Esophagus squamous epithelium (tissue), 5 donors: Measurements from ENCODE around the gene THOC5. TPM values are rescaled to one million over a fixed set of nuclear protein-coding genes. Genes with fewer than 3 reads are reported as not detected.
"Not testable (repeated sequence)": the region's sequence is repeated elsewhere in the genome, so short reads cannot be mapped to it uniquely, and the experiment has no call there.

Source experiments
- DNase-seq: peaks from one replicate; lab custom pipeline; 2025; lab: John Stamatoyannopoulos, UW
- H3K27ac ChIP-seq, 4 donors: fragments of 200-600 bp; sonication (generic); one replicate each; pipeline ENCODE4 v1.5.1; 2016 to 2019; ENCODE audit warnings: mild to moderate bottlenecking in 1 of 4
- H3K27me3 ChIP-seq, 4 donors: fragments of 200-600 bp; sonication (generic); 1 replicate in 3 of 4; 2 replicates in 1 of 4; pipeline versions ENCODE4 v1.5.1 to v1.6.0; 2017 to 2021; ENCODE audit warnings: antibody characterized with exemption in 1 of 4
- H3K36me3 ChIP-seq, 3 donors: fragments of 200-600 bp; sonication (generic); one replicate each; pipeline ENCODE4 v1.5.1; 2016 to 2019
- H3K4me1 ChIP-seq, 3 donors: fragments of 200-600 bp; sonication (generic); one replicate each; pipeline ENCODE4 v1.5.1; 2017 to 2019
- H3K4me3 ChIP-seq, 4 donors: fragments of 200-600 bp; sonication (generic); 1 replicate in 3 of 4; 2 replicates in 1 of 4; pipeline ENCODE4 v1.5.1; 2016 to 2019; ENCODE audit warnings: mild to moderate bottlenecking in 2 of 4, moderate library complexity in 1 of 4
- H3K9me3 ChIP-seq, 3 donors: fragments of 200-600 bp; sonication (generic); one replicate each; pipeline ENCODE4 v1.5.1; 2016 to 2019
- CTCF ChIP-seq, 6 experiments: fragments of 450-650 bp in 4 of 6; fragments of 200-600 bp in 2 of 6; sonication (generic) in 2 of 6; IDR thresholded peaks; one replicate each; pipeline ENCODE4 v1.5.1; 2016 to 2019; ENCODE audit warnings: antibody characterized with exemption in 6 of 6, mild to moderate bottlenecking in 4 of 6, moderate library complexity in 4 of 6
- POLR2A ChIP-seq, 4 donors: fragments of 450-650 bp; IDR thresholded peaks; one replicate each; pipeline ENCODE4 v1.6.1; 2017; ENCODE audit warnings: antibody characterized with exemption in 4 of 4, mild to moderate bottlenecking in 4 of 4, moderate library complexity in 3 of 4
- WGBS, 2 donors: methylation state at CpG; one replicate each; pipeline ENCODE4 v1.1.5; 2018; 5-methylcytosine and 5-hydroxymethylcytosine counted together
- intact Hi-C: fragments of 100-400 bp; cut with DNase I; formaldehyde crosslinking; loops from one replicate; pipeline ENCODE4 v1.15.0; 2022
- total RNA-seq, 4 donors: library from RNA; depleted of rRNA; stranded (reverse); fragments of >200 nt; gene quantifications; one replicate each; pipeline ENCODE4 v1.1.0, GENCODE V29; 2016
- donor health status: DM: yes; HTN: yes; CAD: no.

THOC5 gene
- total RNA-seq, 4 donors from 2014 or later, result 17.5 to 32.0 (median 25.6) TPM

- Histone ChIP-seq H3K36me3 (peaks cover 0 to 6% (median 0%) of the 10 kb centered on the region in 3 donors), H3K9me3 (peaks cover 0 to 8% (median 5%) of the 10 kb centered on the region in 3 donors), H3K4me1 (no peaks in the 10 kb centered on the region), H3K4me3 (no peak overlapping the region), H3K27ac (no peak overlapping the region), H3K27me3 (no peaks in the 10 kb centered on the region)
- DNase-seq, result no peak
- WGBS, 2 donors, result 87 to 91% methylated on average over 6 of the region's 6 CpGs
- intact Hi-C loops, result no loop called here
- no peak for TF ChIP-seq CTCF (IDR thresholded peaks at IDR 0.05)
- TF ChIP-seq POLR2A (IDR thresholded peaks at IDR 0.05), result no peak
Measured at GRCh38 chr22:29491012-29491411, 62.5 kb downstream of the THOC5 start.

DNA sequence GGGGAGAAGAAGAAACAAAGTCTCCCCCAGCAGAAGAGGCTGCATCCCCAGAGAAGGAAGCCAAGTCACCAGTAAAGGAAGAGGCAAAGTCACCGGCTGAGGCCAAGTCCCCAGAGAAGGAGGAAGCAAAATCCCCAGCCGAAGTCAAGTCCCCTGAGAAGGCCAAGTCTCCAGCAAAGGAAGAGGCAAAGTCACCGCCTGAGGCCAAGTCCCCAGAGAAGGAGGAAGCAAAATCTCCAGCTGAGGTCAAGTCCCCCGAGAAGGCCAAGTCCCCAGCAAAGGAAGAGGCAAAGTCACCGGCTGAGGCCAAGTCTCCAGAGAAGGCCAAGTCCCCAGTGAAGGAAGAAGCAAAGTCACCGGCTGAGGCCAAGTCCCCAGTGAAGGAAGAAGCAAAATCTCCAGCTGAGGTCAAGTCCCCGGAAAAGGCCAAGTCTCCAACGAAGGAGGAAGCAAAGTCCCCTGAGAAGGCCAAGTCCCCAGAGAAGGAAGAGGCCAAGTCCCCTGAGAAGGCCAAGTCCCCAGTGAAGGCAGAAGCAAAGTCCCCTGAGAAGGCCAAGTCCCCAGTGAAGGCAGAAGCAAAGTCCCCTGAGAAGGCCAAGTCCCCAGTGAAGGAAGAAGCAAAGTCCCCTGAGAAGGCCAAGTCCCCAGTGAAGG, 64.3 kb downstream of the THOC5 start:
- intact Hi-C loops, H3K9me3 ChIP-seq, H3K27ac ChIP-seq, H3K36me3 ChIP-seq, H3K4me3 ChIP-seq, DNase-seq, H3K4me1 ChIP-seq, H3K27me3 ChIP-seq: not testable (repeated sequence)
- 41 to 81% methylated on average over 3 to 8 of the region's 8 CpGs for WGBS, 2 donors

DNA sequence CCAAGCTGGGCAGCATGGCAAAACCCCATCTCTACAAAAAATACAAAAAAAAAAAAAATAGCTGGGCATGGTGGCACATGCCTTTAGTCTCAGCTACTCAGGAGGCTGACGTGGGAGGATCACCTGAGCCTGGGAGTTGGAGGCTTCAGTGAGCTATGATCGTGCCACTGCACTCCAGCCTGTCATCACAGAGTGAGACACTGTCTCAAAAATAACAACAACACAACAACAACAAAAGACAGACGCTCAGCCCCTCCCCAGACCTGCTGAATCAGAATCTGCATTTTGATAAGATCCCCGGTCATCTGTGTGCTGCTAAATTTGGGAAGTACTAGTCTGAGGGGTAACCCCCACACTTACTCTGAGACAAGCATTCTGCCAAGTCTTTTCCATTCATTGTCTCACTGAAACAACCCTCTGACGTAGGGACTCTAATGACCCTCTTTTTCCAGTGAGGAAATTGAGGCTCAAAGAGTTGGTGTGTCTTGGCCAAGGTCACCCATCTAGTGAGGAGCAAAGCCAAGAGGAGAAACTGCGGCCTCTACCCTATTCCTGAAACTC, 66.1 kb downstream of the THOC5 start:
- peaks cover 0 to 10% (median under 1%) of the 10 kb centered on the region in 4 donors for H3K27me3 ChIP-seq
- no peaks in the 10 kb centered on the region for H3K9me3 ChIP-seq
- intact Hi-C loops, result no loop called here
- no peak overlapping the region for H3K27ac ChIP-seq
- TF ChIP-seq POLR2A (IDR thresholded peaks at IDR 0.05), result no peak
- no peak for TF ChIP-seq CTCF (IDR thresholded peaks at IDR 0.05)
- no peak for DNase-seq
- no peaks in the 10 kb centered on the region for H3K36me3 ChIP-seq
- H3K4me1 ChIP-seq, result no peaks in the 10 kb centered on the region
- WGBS, 2 donors, result 71% methylated on average over 5 of the region's 6 CpGs
- H3K4me3 ChIP-seq, result no peak overlapping the region

GRCh38 chr22:29485448-29485847, 68.1 kb downstream of the THOC5 start:
- no peak overlapping the region for H3K27ac ChIP-seq
- TF ChIP-seq CTCF (IDR thresholded peaks at IDR 0.05) (no peak), POLR2A (IDR thresholded peaks at IDR 0.05) (no peak)
- H3K9me3 ChIP-seq, result no peaks in the 10 kb centered on the region
- H3K4me3 ChIP-seq, result no peak overlapping the region
- H3K36me3 ChIP-seq, result no peaks in the 10 kb centered on the region
- intact Hi-C loops, result no loop called here
- no peak for DNase-seq
- H3K4me1 ChIP-seq, result peaks cover 0 to 16% (median 3%) of the 10 kb centered on the region in 3 donors
- 79 to 100% methylated on average over 3 to 4 of the region's 8 CpGs for WGBS, 2 donors
- H3K27me3 ChIP-seq, result peaks cover 7 to 31% (median 11%) of the 10 kb centered on the region in 4 donors

GRCh38 chr22:29484642-29485041, 68.9 kb downstream of the THOC5 start:
- intact Hi-C loops, result no loop called here
- H3K4me3 ChIP-seq, result no peak overlapping the region
- DNase-seq, result no peak
- TF ChIP-seq CTCF (IDR thresholded peaks at IDR 0.05) (no peak), POLR2A (IDR thresholded peaks at IDR 0.05) (no peak)
- H3K9me3 ChIP-seq, result no peaks in the 10 kb centered on the region
- no peaks in the 10 kb centered on the region for H3K36me3 ChIP-seq
- H3K27ac ChIP-seq, result no peak overlapping the region
- 89 to 97% methylated on average over 3 of the region's 3 CpGs for WGBS, 2 donors
- H3K4me1 ChIP-seq, result peaks cover 0 to 24% (median 10%) of the 10 kb centered on the region in 3 donors
- H3K27me3 ChIP-seq, result peaks cover 12 to 39% (median 18%) of the 10 kb centered on the region in 4 donors
